ENCODE results near the gene GTPBP3. TPM values are rescaled to one million over a fixed set of nuclear protein-coding genes. Genes with fewer than 3 reads are reported as not detected.

Gene GTPBP3
- polyA plus RNA-seq, 1 donor = 14.2 TPM

- peak; percentile 72 for DNase-seq
Measured at GRCh38 chr19:17327654-17328516, 9.5 kb upstream of the GTPBP3 start.

GRCh38 chr19:17328517-17329365, 8.6 kb upstream of the GTPBP3 start:
- no peak for DNase-seq

GRCh38 chr19:17329366-17330261, 7.7 kb upstream of the GTPBP3 start:
- DNase-seq = no peak

GRCh38 chr19:17330262-17331044, 6.9 kb upstream of the GTPBP3 start:
- DNase-seq = no peak

- no peak for DNase-seq
Measured at GRCh38 chr19:17331045-17331558, 6.3 kb upstream of the GTPBP3 start.

GRCh38 chr19:17332360-17332676, 5.0 kb upstream of the GTPBP3 start:
- DNase-seq = no peak

GRCh38 chr19:17332677-17333581, 4.4 kb upstream of the GTPBP3 start:
- no peak for DNase-seq

- DNase-seq = no peak
Measured at GRCh38 chr19:17333611-17334413, 3.5 kb upstream of the GTPBP3 start.

- DNase-seq = peak; percentile 97
Measured at GRCh38 chr19:17334414-17335409, 2.6 kb upstream of the GTPBP3 start, which contains the start of gene ANO8. Gene ANO8, minus strand, starts transcription at chr19:17334855. Its CDS starts 185 bp downstream, at chr19:17334670.

- DNase-seq = no peak
Measured at GRCh38 chr19:17335575-17335974, 1.8 kb upstream of the GTPBP3 start.

GRCh38 chr19:17337675-17338432, 501 bp downstream of the GTPBP3 start:
- DNase-seq = no peak

GRCh38 chr19:17338433-17339078, 1.2 kb downstream of the GTPBP3 start:
- DNase-seq = no peak

GRCh38 chr19:17339088-17339741, 1.9 kb downstream of the GTPBP3 start:
- DNase-seq = no peak

GRCh38 chr19:17340302-17340870, 3.0 kb downstream of the GTPBP3 start:
- DNase-seq = no peak

- DNase-seq = no peak
Measured at GRCh38 chr19:17340871-17341357, 3.6 kb downstream of the GTPBP3 start.

- DNase-seq = no peak
Measured at GRCh38 chr19:17341386-17341785, 4.0 kb downstream of the GTPBP3 start.
